H1 (cell line): ENCODE measurements around the gene UGGT1. TPM values are rescaled to one million over a fixed set of nuclear protein-coding genes. Genes with fewer than 3 reads are reported as not detected.

Experiments
- CTCF ChIA-PET: fragments of 300-600 bp; sonication (Branson Sonifier 250); formaldehyde crosslinking; loops from one replicate; lab custom pipeline; 2021; ENCODE audit not compliant: partially characterized antibody; lab: Charles Lee
- POLR2A ChIA-PET: fragments of 300-600 bp; sonication (Branson Sonifier 250); formaldehyde crosslinking; loops from one replicate; lab custom pipeline; 2021; ENCODE audit warnings: inconsistent platforms; ENCODE audit not compliant: partially characterized antibody; lab: Charles Lee
- DNase-seq, 2 experiments: peaks; one replicate each; pipeline versions ENCODE4 v3.0.0 to v3.0.0-alpha.2; 2010 to 2022; ENCODE audit warnings: low spot score in 2 of 2, low read depth in 1 of 2, mixed read lengths in 1 of 2
- FAIRE-seq: peaks from 2 replicates; lab custom pipeline; 2011; peaks lifted over from hg19 to GRCh38; lab: Jason Lieb, UNC
- H2AFZ ChIP-seq: 2 replicates; pipeline ENCODE4 v1.8.1; 2012; ENCODE audit warnings: low read length, inconsistent platforms
- H2AK5ac ChIP-seq: 2 replicates; pipeline ENCODE4 v1.6.1; 2013; ENCODE audit warnings: low read depth, low read length
- H2BK120ac ChIP-seq: replicated peaks from 2 replicates; pipeline ENCODE3; 2013; ENCODE audit warnings: low read depth, low read length, inconsistent platforms
- H2BK12ac ChIP-seq: 2 replicates; pipeline ENCODE4 v1.6.1; 2013; ENCODE audit warnings: low read depth, low read length
- H2BK15ac ChIP-seq: 2 replicates; pipeline ENCODE4 v1.6.1; 2013; ENCODE audit warnings: low read length
- H2BK20ac ChIP-seq: 2 replicates; pipeline ENCODE4 v1.6.1; 2013; ENCODE audit warnings: low read length
- H2BK5ac ChIP-seq: 2 replicates; pipeline ENCODE4 v1.6.1; 2013; ENCODE audit warnings: low read depth, low read length
- H3K14ac ChIP-seq: 2 replicates; pipeline ENCODE4 v1.6.1; 2013; ENCODE audit warnings: inconsistent platforms; ENCODE audit not compliant: insufficient read length
- H3K18ac ChIP-seq: 2 replicates; pipeline ENCODE4 v1.6.1; 2013; ENCODE audit warnings: low read length; ENCODE audit errors: extremely low read depth
- H3K23ac ChIP-seq: 2 replicates; pipeline ENCODE4 v1.6.1; 2013; ENCODE audit warnings: inconsistent platforms; ENCODE audit not compliant: insufficient read length
- H3K23me2 ChIP-seq: 2 replicates; pipeline ENCODE4 v1.6.1; 2013; ENCODE audit warnings: low read depth, low read length
- H3K27ac ChIP-seq: 2 replicates; pipeline ENCODE4 v1.6.1; 2011; ENCODE audit warnings: low read depth, low read length, inconsistent platforms
- H3K27me3 ChIP-seq, 4 experiments: replicated peaks in 1 of 4; 1 replicate in 1 of 4; 2 replicates in 3 of 4; pipeline versions ENCODE4 v1.6.1 to v1.8.1; 2011 to 2013; ENCODE audit warnings: low read length in 3 of 4, mild to moderate bottlenecking in 3 of 4, inconsistent platforms in 2 of 4, mixed read lengths in 2 of 4, moderate library complexity in 1 of 4; ENCODE audit not compliant: control insufficient read depth in 3 of 4, insufficient read depth in 3 of 4; ENCODE audit errors: extremely low read depth in 1 of 4
- H3K36me3 ChIP-seq, 4 experiments: 2 replicates each; pipeline versions ENCODE4 v1.6.1 to v1.8.1; 2011 to 2013; ENCODE audit warnings: mild to moderate bottlenecking in 4 of 4, low read length in 3 of 4, moderate library complexity in 2 of 4, control low read depth in 1 of 4, inconsistent platforms in 1 of 4; ENCODE audit not compliant: insufficient read depth in 4 of 4, control insufficient read depth in 2 of 4
- H3K4ac ChIP-seq: replicated peaks from 2 replicates; pipeline ENCODE3; 2013; ENCODE audit warnings: low read length, low read depth, mixed read lengths, inconsistent platforms; ENCODE audit not compliant: insufficient read length
- H3K4me1 ChIP-seq, 4 experiments: replicated peaks in 1 of 4; 1 replicate in 1 of 4; 2 replicates in 3 of 4; pipeline versions ENCODE4 v1.6.1 to v1.8.1; 2011 to 2013; ENCODE audit warnings: low read length in 3 of 4, inconsistent platforms in 2 of 4, mixed read lengths in 1 of 4; ENCODE audit not compliant: insufficient read depth in 4 of 4, control insufficient read depth in 3 of 4
- H3K4me2 ChIP-seq, 2 experiments: 2 replicates each; pipeline versions ENCODE4 v1.6.1 to v1.8.1; 2011 to 2013; ENCODE audit warnings: low read depth in 2 of 2, low read length in 2 of 2, control low read depth in 1 of 2, inconsistent platforms in 1 of 2, mild to moderate bottlenecking in 1 of 2; ENCODE audit not compliant: insufficient read depth in 1 of 2
- H3K4me3 ChIP-seq, 4 experiments: fragments of 200-600, 300-600 bp in 1 of 4; sonication (generic), shearing (Covaris generic), sonication (Bioruptor Twin) in 1 of 4; 2 replicates each; pipeline versions ENCODE4 v1.5.1 to v1.8.1; 2011 to 2016; ENCODE audit warnings: low read length in 4 of 4, low read depth in 3 of 4, control low read depth in 2 of 4, inconsistent platforms in 2 of 4, mild to moderate bottlenecking in 2 of 4, mixed read lengths in 1 of 4, moderate library complexity in 1 of 4; ENCODE audit not compliant: insufficient read depth in 2 of 4; ENCODE audit errors: extremely low read depth in 1 of 4
- H3K56ac ChIP-seq: replicated peaks from 2 replicates; pipeline ENCODE3; 2013; ENCODE audit warnings: low read depth, mild to moderate bottlenecking, mixed read lengths, low read length, inconsistent platforms; ENCODE audit not compliant: insufficient read length
- H3K79me1 ChIP-seq: 2 replicates; pipeline ENCODE4 v1.6.1; 2013; ENCODE audit warnings: low read depth, low read length, control low read depth
- H3K79me2 ChIP-seq, 2 experiments: 2 replicates each; pipeline versions ENCODE4 v1.6.1 to v1.8.1; 2012 to 2013; ENCODE audit warnings: low read length in 2 of 2, mild to moderate bottlenecking in 2 of 2, inconsistent platforms in 1 of 2; ENCODE audit not compliant: insufficient read depth in 2 of 2, control insufficient read depth in 1 of 2
- H3K9ac ChIP-seq, 4 experiments: replicated peaks in 1 of 4; 1 replicate in 1 of 4; 2 replicates in 3 of 4; pipeline versions ENCODE4 v1.6.1 to v1.8.1; 2011 to 2013; ENCODE audit warnings: low read depth in 3 of 4, low read length in 3 of 4, control low read depth in 2 of 4, mild to moderate bottlenecking in 2 of 4, moderate library complexity in 2 of 4, inconsistent platforms in 1 of 4; ENCODE audit errors: extremely low read depth in 1 of 4
- H3K9me3 ChIP-seq, 2 experiments: 2 replicates each; pipeline versions ENCODE4 v1.6.1 to v1.8.1; 2012 to 2013; ENCODE audit warnings: mild to moderate bottlenecking in 2 of 2, moderate library complexity in 2 of 2, control low read depth in 1 of 2, inconsistent platforms in 1 of 2, low read depth in 1 of 2, low read length in 1 of 2, mixed read lengths in 1 of 2; ENCODE audit not compliant: insufficient read depth in 2 of 2
- H4K20me1 ChIP-seq, 2 experiments: replicated peaks in 1 of 2; 2 replicates each; pipeline versions ENCODE3 to v1.8.1; 2011 to 2013; ENCODE audit warnings: inconsistent platforms in 2 of 2, low read length in 2 of 2, mild to moderate bottlenecking in 1 of 2; ENCODE audit not compliant: insufficient read depth in 2 of 2, control insufficient read depth in 1 of 2
- H4K5ac ChIP-seq: 2 replicates; pipeline ENCODE4 v1.6.1; 2013; ENCODE audit warnings: low read length, low read depth, mixed read lengths, inconsistent platforms; ENCODE audit not compliant: insufficient read length
- H4K8ac ChIP-seq: 2 replicates; pipeline ENCODE4 v1.8.0; 2013; ENCODE audit warnings: mild to moderate bottlenecking, moderate library complexity, low read length, inconsistent platforms; ENCODE audit not compliant: insufficient read depth; ENCODE audit errors: extremely low read depth
- H4K91ac ChIP-seq: replicated peaks from 2 replicates; pipeline ENCODE3; 2013; ENCODE audit warnings: low read length, mixed read lengths, inconsistent platforms; ENCODE audit not compliant: insufficient read length
- BCL11A ChIP-seq, 2 experiments: IDR thresholded peaks; one replicate each; pipeline ENCODE4 v1.6.1; 2011; ENCODE audit warnings: low read depth in 2 of 2, low read length in 2 of 2, mild to moderate bottlenecking in 2 of 2
- EGR1 ChIP-seq: IDR thresholded peaks from 2 replicates; pipeline ENCODE4 v1.6.1; 2011; ENCODE audit warnings: low read depth, low read length, borderline replicate concordance
- GABPA ChIP-seq: IDR thresholded peaks from 2 replicates; pipeline ENCODE4 v1.6.1; 2011; ENCODE audit warnings: mild to moderate bottlenecking, low read length, moderate library complexity, borderline replicate concordance; ENCODE audit not compliant: insufficient read depth
- HDAC2 ChIP-seq, 2 experiments: fragments of 300-600 bp in 1 of 2; sonication (generic) in 1 of 2; IDR thresholded peaks; 2 replicates each; pipeline ENCODE4 v1.6.1; 2011 to 2012; ENCODE audit warnings: low read depth in 2 of 2, low read length in 2 of 2, mild to moderate bottlenecking in 2 of 2, moderate library complexity in 2 of 2, borderline replicate concordance in 1 of 2, inconsistent platforms in 1 of 2
- JUND ChIP-seq: IDR thresholded peaks from 2 replicates; pipeline ENCODE4 v1.6.1; 2011; ENCODE audit warnings: mild to moderate bottlenecking, improper control_type of control experiment, low read length
- SIRT6 ChIP-seq: IDR thresholded peaks from one replicate; pipeline ENCODE4 v1.7.1; 2012; ENCODE audit warnings: low read length, inconsistent platforms
- SP2 ChIP-seq: IDR thresholded peaks from 2 replicates; pipeline ENCODE4 v1.6.1; 2012; ENCODE audit warnings: mild to moderate bottlenecking, low read length, inconsistent platforms
- WGBS, 2 experiments: shearing (Covaris generic) in 1 of 2; methylation state at CpG; one replicate each; pipeline versions ENCODE4 v1.1.6 to v1.1.7; 2013 to 2015; ENCODE audit warnings: low lambda C conversion rate in 2 of 2, mixed read lengths in 2 of 2, inconsistent platforms in 1 of 2, low coverage in 1 of 2, missing lambda C conversion rate in 1 of 2; ENCODE audit not compliant: insufficient replicate concordance in 2 of 2, insufficient coverage in 1 of 2, insufficient read length in 1 of 2; ENCODE audit errors: extremely low coverage in 1 of 2, missing lambda C conversion rate in 1 of 2; 5-methylcytosine and 5-hydroxymethylcytosine counted together
- polyA plus RNA-seq, 7 experiments: library from polyadenylated mRNA; depleted of rRNA in 3 of 7; stranded (reverse) in 5 of 7; unstranded in 2 of 7; fragments of >200 nt in 5 of 7; fragments of 200-250 nt in 2 of 7; gene quantifications; 1 replicate in 5 of 7; 2 replicates in 1 of 7; 4 replicates in 1 of 7; pipeline versions ENCODE4 v1.2.1 to v1.2.3, GENCODE V29; 2011 to 2013; ENCODE audit warnings: missing spikeins in 2 of 7, mixed read lengths in 2 of 7
- total RNA-seq: library from RNA; stranded (reverse); fragmentation: NEBNext Ultra II Directional; extraction: Animal tissue kit (Norgen Biotek cat#: 25700); gene quantifications from 2 replicates; pipeline ENCODE4 v1.2.1, GENCODE V29; 2021
- TF ChIP-seq, protein P1 (sequence below): IDR thresholded peaks from 2 replicates; pipeline ENCODE4 v1.6.1; 2012; ENCODE audit warnings: inconsistent platforms
- TF ChIP-seq, protein P2 (sequence below), 3 experiments: IDR thresholded peaks; 1 replicate in 2 of 3; 2 replicates in 1 of 3; pipeline versions ENCODE4 v1.5.1 to v1.6.1; 2011; ENCODE audit warnings: low read length in 3 of 3, mild to moderate bottlenecking in 3 of 3, inconsistent platforms in 2 of 3, low read depth in 1 of 3, moderate library complexity in 1 of 3; ENCODE audit not compliant: insufficient read depth in 1 of 3; ENCODE audit errors: control extremely low read depth in 1 of 3

Gene UGGT1
- total and polyA plus RNA-seq, 2 of the 8 experiments (the other 6 are each of a cell fraction or from before 2014, with no cell fraction given) = 14.9 to 57.3 TPM

DNA sequence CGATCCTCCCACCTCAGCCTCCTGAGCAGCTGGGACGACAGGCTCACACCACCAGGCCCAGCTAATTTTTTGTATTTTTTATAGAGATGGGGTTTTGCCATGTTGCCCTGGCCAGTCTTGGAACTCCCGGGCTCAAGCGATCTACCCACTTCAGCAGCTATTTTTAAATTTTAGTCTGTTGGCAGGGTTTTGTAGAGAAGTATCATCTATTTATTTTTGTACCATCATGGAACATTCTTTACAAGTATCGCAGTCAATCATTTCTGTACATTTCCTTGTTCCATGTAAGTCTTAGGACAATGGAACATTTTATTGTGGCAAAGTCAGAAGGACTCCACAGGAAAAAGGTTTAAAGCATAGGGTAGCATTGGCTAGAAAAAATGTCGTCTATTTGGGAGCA is 94.6 kb downstream of the UGGT1 start:
- Histone ChIP-seq H3K18ac (no peak overlapping the region), H4K91ac (no peak overlapping the region), H3K23ac (no peak overlapping the region), H3K9me3 (no peaks in the 10 kb centered on the region), H2BK5ac (no peak overlapping the region), H4K5ac (no peak overlapping the region), H4K20me1 (peaks cover 0 to 1% of the 10 kb centered on the region in 2 experiments), H3K27me3 (no peaks in the 10 kb centered on the region; a peak in 2 of 7 replicates), H2AFZ (no peak overlapping the region), H3K4me3 (no peak overlapping the region), H2BK120ac (no peak overlapping the region), H4K8ac (no peak overlapping the region), H3K23me2 (no peaks in the 10 kb centered on the region), H3K9ac (no peak overlapping the region), H3K14ac (no peak overlapping the region), H3K4ac (no peak overlapping the region), H2BK12ac (no peak overlapping the region), H3K56ac (no peak overlapping the region), H3K79me1 (no peaks in the 10 kb centered on the region), H3K27ac (no peak overlapping the region), H3K36me3 (peaks cover 8 to 80% (median 31%) of the 10 kb centered on the region in 4 experiments; a peak in 6 of 8 replicates), H3K4me1 (no peaks in the 10 kb centered on the region), H2BK20ac (no peak overlapping the region), H2BK15ac (no peak overlapping the region), H2AK5ac (no peak overlapping the region), H3K4me2 (no peak overlapping the region), H3K79me2 (no peaks in the 10 kb centered on the region)
- DNase-seq (no peak), FAIRE-seq (no peak)
- WGBS, 2 experiments = 94% methylated on average over 6 of the region's 6 CpGs; no CpG with 5 or more reads in 1 of the 2 experiments
- CTCF ChIA-PET = interaction anchor here (0.6 to 0.8 kb wide), 2 partner anchors 123 to 136 kb away, joined by 3 read pairs; no protein-coding TSS in a partner anchor
- POLR2A ChIA-PET = no interaction called here
- TF ChIP-seq, protein P1, sequence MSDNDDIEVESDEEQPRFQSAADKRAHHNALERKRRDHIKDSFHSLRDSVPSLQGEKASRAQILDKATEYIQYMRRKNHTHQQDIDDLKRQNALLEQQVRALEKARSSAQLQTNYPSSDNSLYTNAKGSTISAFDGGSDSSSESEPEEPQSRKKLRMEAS = no peak
- TF ChIP-seq BCL11A (IDR thresholded peaks at IDR 0.05; ENCODE audit: low read depth in 2 of 2, low read length in 2 of 2) (no peak), EGR1 (no peak), GABPA (no peak), SP2 (no peak), SIRT6 (no peak), JUND (no peak), HDAC2 (IDR thresholded peaks at IDR 0.05; ENCODE audit: borderline replicate concordance in 1 of 2, low read depth in 2 of 2, low read length in 2 of 2) (no peak)
- TF ChIP-seq, protein P2, sequence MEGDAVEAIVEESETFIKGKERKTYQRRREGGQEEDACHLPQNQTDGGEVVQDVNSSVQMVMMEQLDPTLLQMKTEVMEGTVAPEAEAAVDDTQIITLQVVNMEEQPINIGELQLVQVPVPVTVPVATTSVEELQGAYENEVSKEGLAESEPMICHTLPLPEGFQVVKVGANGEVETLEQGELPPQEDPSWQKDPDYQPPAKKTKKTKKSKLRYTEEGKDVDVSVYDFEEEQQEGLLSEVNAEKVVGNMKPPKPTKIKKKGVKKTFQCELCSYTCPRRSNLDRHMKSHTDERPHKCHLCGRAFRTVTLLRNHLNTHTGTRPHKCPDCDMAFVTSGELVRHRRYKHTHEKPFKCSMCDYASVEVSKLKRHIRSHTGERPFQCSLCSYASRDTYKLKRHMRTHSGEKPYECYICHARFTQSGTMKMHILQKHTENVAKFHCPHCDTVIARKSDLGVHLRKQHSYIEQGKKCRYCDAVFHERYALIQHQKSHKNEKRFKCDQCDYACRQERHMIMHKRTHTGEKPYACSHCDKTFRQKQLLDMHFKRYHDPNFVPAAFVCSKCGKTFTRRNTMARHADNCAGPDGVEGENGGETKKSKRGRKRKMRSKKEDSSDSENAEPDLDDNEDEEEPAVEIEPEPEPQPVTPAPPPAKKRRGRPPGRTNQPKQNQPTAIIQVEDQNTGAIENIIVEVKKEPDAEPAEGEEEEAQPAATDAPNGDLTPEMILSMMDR (IDR thresholded peaks at IDR 0.05; ENCODE audit: control extremely low read depth in 1 of 3, insufficient read depth in 1 of 3, low read depth in 1 of 3, low read length in 3 of 3) = no peak
